Left ventricle myocardium inferior (tissue), 1 donor: ENCODE measurements around the gene ZNF799. TPM values are rescaled to one million over a fixed set of nuclear protein-coding genes. Genes with fewer than 3 reads are reported as not detected.
"Not testable (repeated sequence)": the region's sequence is repeated elsewhere in the genome, so short reads cannot be mapped to it uniquely, and the experiment has no call there.

ENCODE experiments used
- DNase-seq: peaks from one replicate; pipeline ENCODE4 v3.0.0-alpha.2; 2020
- H3K27ac ChIP-seq: fragments of 200-600 bp; replicated peaks from 2 replicates; pipeline ENCODE4 v1.8.0; 2021
- H3K27me3 ChIP-seq: fragments of 200-600 bp; 2 replicates; pipeline ENCODE4 v1.8.0; 2021; ENCODE audit warnings: low read depth
- H3K36me3 ChIP-seq: fragments of 200-600 bp; 2 replicates; pipeline ENCODE4 v1.8.0; 2021
- H3K4me1 ChIP-seq: fragments of 200-600 bp; 2 replicates; pipeline ENCODE4 v1.8.0; 2021
- H3K4me3 ChIP-seq: fragments of 200-600 bp; 2 replicates; pipeline ENCODE4 v1.8.0; 2021; ENCODE audit warnings: mild to moderate bottlenecking, moderate library complexity
- H3K9me3 ChIP-seq: fragments of 200-600 bp; replicated peaks from 2 replicates; pipeline ENCODE4 v1.8.0; 2021
- intact Hi-C: fragments of 100-400 bp; cut with micrococcal nuclease; formaldehyde crosslinking; loops from one replicate; pipeline ENCODE4 v1.11.0; 2022
- long read RNA-seq: library from polyadenylated mRNA; unstranded; transcript quantifications from one replicate; pipeline ENCODE4 v2.0.0, GENCODE V29; 2021
- total RNA-seq: library from RNA; stranded (reverse); fragmentation: NEBNext Ultra II Directional; extraction: Animal tissue kit (Norgen Biotek cat#: 25700); gene quantifications from one replicate; pipeline ENCODE4 v1.2.1, GENCODE V29; 2021
- TF ChIP-seq, protein P1 (sequence below): fragments of 200-600 bp; IDR thresholded peaks from 2 replicates; pipeline ENCODE4 v1.8.0; 2021; ENCODE audit warnings: antibody characterized with exemption, mild to moderate bottlenecking, borderline replicate concordance
- donor health status: DM: no; HTN: yes; CAD: no; lungs with severe emphysema.

The ZNF799 gene
- total RNA-seq, result 2.0 TPM
- long read RNA-seq, partial matches to known transcripts, result 0 of 1 reads
- long read RNA-seq, other reads (novel, unspliced or antisense), result 0 of 1 reads

DNA sequence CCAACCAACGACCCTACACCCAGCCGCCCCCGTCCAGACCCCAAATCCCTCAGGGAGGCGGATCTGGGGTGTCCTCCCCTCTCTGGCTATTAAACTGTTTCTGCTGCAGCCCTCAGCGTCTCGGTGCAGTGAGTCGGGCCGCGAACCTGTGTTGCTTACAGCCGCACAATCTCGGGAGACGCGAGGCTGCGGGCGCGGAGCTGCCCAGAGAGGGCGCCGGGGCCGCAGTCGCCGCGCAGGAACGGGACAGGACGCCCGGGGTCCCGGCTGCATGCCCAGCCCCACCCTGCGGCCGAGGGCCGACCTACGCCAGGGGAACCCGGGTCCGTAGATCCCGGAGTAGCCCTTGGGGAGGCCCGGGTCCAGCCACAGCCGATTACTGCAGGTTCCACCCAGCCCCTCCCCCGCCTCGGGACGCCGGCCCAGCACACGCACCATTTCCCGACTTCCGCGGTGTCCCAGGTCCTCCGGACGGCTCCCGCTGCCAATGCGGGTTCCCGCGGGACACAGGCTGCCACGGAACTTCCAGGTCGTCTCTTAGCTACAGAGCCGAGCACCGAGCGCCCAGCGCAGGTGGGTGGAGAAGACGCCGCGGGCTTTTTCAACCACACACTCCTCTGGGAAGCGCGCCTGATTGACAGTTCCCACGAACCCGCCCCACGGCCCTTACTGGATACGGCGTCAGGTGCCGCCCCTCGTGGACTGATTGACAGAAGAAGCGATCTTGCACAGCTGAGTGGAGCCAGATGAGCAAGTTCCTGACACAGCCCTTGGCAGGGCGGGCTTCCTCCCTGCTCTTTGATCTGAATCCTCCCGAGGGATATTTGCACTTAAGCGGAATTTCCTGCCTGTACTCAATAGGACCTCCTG is at the start of gene ZNF799:
Gene ZNF799, minus strand, starts transcription at position 639 of the 870 bp plus-strand sequence. Its CDS starts 201 bp downstream, at position 438.
- Histone ChIP-seq H3K36me3 (no peaks in the 10 kb centered on the region), H3K27ac (peak within 1 kb of the TSS; percentile 90), H3K9me3 (no peaks in the 10 kb centered on the region), H3K27me3 (no peaks in the 10 kb centered on the region), H3K4me1 (peaks cover 20% of the 10 kb centered on the region), H3K4me3 (peak within 1 kb of the TSS; percentile 74)
- TF ChIP-seq, protein P1, sequence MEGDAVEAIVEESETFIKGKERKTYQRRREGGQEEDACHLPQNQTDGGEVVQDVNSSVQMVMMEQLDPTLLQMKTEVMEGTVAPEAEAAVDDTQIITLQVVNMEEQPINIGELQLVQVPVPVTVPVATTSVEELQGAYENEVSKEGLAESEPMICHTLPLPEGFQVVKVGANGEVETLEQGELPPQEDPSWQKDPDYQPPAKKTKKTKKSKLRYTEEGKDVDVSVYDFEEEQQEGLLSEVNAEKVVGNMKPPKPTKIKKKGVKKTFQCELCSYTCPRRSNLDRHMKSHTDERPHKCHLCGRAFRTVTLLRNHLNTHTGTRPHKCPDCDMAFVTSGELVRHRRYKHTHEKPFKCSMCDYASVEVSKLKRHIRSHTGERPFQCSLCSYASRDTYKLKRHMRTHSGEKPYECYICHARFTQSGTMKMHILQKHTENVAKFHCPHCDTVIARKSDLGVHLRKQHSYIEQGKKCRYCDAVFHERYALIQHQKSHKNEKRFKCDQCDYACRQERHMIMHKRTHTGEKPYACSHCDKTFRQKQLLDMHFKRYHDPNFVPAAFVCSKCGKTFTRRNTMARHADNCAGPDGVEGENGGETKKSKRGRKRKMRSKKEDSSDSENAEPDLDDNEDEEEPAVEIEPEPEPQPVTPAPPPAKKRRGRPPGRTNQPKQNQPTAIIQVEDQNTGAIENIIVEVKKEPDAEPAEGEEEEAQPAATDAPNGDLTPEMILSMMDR, result peak; percentile 20
- DNase-seq, result peak; percentile 99
- intact Hi-C loops, result no loop called here

DNA sequence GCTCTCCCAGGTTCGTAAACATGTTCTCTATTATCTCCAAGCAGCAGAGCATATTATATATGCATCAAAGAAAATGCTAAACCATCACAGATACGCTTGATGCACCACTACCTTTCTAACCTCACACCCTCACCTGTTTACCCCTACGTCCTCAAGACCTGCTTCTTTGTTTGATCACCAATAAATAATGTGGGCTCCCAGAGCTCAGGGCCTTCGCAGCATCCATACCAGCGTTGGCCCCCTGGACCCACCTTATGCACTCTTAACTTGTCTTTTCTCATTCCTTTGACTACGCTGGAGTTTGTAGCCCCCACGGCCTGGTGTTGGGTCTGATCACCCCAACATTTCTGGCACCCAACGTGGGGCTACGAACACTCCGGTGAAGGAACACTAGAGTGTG is 49.8 kb upstream of the ZNF799 start:
- intact Hi-C loops, result no loop called here
- TF ChIP-seq, protein P1, result no peak
- DNase-seq, result no peak
- Histone ChIP-seq H3K36me3 (peaks cover 4% of the 10 kb centered on the region), H3K4me3 (no peak overlapping the region), H3K9me3 (peaks cover 37% of the 10 kb centered on the region), H3K27me3 (no peaks in the 10 kb centered on the region), H3K4me1 (no peaks in the 10 kb centered on the region), H3K27ac (no peak overlapping the region)

DNA sequence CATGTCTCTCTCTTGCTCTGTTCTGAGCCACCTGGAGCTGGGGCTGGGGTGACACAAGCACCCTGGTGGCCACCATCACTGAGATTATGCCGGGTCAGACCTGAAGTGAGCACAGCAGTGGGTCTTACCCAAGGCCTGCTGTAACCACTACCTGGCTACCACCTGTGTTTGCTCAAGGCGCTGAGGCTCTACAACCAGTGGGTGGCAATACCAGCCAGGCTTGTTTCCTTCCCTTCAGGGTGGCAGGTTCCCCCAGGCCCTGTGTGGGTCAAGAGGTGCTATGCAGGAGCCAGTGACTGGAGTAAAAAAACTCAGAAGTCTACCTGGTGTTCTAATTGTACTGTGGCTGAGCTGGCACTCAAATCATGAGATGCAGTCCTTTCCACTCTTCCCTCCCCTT is 47.7 kb upstream of the ZNF799 start:
- Histone ChIP-seq H3K9me3 (peaks cover 50% of the 10 kb centered on the region), H3K36me3 (peaks cover 4% of the 10 kb centered on the region), H3K4me3 (no peak overlapping the region), H3K4me1 (no peaks in the 10 kb centered on the region), H3K27me3 (no peaks in the 10 kb centered on the region), H3K27ac (no peak overlapping the region)
- DNase-seq, result no peak
- TF ChIP-seq, protein P1, result no peak
- intact Hi-C loops, result no loop called here

DNA sequence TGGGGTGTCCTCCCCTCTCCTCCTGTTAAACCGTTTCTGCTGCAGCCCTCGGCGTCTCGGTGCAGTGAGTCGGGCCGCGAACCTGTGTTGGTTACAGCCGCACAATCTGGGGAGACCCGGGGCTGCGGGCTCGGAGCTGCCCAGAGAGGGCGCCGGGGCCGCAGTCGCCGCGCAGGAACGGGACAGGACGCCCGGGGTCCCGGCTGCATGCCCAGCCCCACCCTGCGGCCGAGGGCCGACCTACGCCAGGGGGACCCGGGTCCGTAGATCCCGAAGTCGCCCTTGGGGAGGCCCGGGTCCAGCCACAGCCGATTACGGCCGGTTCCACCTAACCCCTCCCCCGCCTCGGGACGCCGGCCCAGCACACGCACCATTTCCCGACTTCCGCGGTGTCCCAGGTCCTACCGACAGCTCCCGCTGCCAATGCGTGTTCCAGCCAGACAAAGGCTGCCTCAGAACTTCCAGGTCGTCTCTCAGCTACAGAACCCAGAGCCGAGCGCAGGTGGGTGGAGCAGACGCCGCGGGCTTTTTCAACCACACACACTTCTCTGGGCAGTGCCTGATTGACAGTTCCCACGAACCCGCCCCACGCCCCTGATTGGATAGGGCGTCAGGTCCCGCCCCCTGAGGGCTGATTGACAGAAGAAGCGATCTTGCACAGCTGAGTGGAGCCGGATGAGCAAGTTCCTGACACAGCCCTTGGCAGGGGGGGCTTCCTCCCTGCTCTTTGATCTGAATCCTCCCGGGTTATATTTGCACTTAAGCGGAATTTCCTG is 39.7 kb upstream of the ZNF799 start, which contains the start of gene ZNF443:
Gene ZNF443, minus strand, starts transcription at position 481 of the 776 bp plus-strand sequence. Its CDS starts 107 bp downstream, at position 374.
- peaks cover 19% of the 10 kb centered on the region for H3K9me3 ChIP-seq
- H3K4me1 ChIP-seq, result peaks cover 3% of the 10 kb centered on the region
- H3K27me3 ChIP-seq, result no peaks in the 10 kb centered on the region
- intact Hi-C loops, result no loop called here
- no peaks in the 10 kb centered on the region for H3K36me3 ChIP-seq
- peak within 1 kb of the TSS; percentile 85 for H3K27ac ChIP-seq
- TF ChIP-seq, protein P1, result no peak
- peak; percentile 99 for DNase-seq
- H3K4me3 ChIP-seq, result peak within 1 kb of the TSS; percentile 78

DNA sequence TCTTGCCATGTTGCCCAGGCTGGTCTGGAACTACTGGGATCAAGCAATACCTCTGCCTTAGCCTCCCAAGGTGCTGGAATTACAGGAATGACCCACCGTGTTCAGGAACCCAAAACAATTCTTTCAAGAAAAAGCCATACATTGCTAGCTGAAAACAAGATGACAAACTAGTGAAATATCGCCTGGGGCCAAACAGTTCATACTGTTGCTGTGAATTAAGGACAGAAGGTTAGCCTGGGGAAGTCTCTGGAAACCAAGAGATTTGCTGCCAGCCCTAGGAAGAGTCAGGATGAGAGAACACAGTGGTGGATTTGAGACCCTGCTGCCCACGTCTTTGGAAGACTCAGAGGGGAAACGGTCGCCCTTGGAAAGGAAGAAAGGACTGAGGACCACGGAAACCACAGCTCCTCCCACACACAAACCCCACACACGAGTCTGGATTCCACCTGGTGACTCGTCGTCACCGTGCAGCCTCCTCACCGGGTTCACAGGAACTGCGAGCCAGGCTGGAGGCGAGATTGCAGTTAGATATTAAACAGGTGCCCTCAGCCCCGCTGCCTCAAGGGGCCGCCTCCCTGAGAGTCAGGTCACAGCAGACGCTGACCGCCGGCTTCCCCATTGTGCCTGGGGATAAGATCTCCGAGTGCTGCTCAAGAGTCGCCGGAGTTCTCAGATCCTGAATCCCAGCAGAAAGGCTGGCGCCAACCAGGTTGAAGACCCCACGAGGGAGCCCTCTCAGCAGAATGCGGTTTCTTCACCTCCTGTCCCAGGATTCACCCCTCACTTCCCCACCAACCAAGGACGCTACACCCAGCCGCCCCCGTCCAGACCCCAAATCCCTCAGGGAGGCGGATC is 38.8 kb upstream of the ZNF799 start:
- H3K4me3 ChIP-seq, result peak overlapping the region; percentile 78
- intact Hi-C loops, DNase-seq, H3K4me1 ChIP-seq, H3K27me3 ChIP-seq, H3K36me3 ChIP-seq: not testable (repeated sequence)
- H3K27ac ChIP-seq, result peak overlapping the region; percentile 85
- peaks cover 17% of the 10 kb centered on the region for H3K9me3 ChIP-seq

DNA sequence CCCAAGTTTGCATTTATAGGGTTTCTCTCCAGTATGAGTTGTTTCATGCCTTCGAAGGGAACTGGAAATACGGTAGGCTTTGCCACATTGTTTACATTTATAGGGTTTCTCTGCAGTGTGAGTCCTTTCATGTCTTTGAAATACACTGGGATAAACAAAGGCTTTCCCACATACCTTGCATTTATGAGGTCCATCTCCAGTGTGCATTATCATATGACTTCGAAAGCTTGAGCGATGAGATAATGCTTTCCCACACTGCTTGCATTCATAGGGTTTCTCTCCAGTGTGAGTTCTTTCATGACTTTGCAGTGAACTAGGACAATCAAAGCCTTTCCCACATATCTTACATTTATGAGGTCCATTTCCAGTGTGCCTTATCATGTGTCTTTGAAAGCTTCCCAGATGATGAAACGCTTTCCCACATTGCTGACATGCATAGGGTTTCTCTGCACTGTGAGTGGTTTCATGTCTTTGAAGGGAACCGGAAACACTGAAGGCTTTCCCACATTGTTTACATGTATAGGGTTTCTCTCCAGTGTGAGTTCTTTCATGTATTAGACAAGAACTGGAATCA is 29.7 kb upstream of the ZNF799 start:
- peaks cover 23% of the 10 kb centered on the region for H3K36me3 ChIP-seq
- DNase-seq, H3K4me3 ChIP-seq, H3K27me3 ChIP-seq, intact Hi-C loops, H3K4me1 ChIP-seq, H3K27ac ChIP-seq: not testable (repeated sequence)
- peaks cover 15% of the 10 kb centered on the region for H3K9me3 ChIP-seq
